Measurements from ENCODE around the gene OMD.
"Not testable (repeated sequence)": the region's sequence is repeated elsewhere in the genome, so short reads cannot be mapped to it uniquely, and the experiment has no call there.

OMD gene

DNA sequence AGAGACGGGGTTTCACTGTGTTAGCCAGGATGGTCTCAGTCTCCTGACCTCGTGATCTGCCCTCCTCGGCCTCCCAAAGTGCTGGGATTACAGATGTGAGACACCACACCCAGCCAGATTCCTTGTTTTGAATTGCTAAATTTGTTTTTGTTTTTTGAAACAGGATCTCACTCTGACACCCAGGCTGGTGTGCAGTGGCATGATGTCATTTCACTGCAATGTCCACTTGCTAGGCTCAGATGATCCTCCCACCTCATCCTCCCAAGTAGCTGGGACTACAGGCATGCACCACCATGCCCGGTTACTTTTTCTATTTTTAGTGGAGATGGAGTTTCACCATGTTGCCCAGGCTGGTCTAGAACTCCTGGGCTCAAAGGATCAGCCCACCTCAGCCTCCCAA, 13.1 kb downstream of the OMD start:
- not testable (repeated sequence) for DNase-seq (ENCODE audit: low read depth)

DNA sequence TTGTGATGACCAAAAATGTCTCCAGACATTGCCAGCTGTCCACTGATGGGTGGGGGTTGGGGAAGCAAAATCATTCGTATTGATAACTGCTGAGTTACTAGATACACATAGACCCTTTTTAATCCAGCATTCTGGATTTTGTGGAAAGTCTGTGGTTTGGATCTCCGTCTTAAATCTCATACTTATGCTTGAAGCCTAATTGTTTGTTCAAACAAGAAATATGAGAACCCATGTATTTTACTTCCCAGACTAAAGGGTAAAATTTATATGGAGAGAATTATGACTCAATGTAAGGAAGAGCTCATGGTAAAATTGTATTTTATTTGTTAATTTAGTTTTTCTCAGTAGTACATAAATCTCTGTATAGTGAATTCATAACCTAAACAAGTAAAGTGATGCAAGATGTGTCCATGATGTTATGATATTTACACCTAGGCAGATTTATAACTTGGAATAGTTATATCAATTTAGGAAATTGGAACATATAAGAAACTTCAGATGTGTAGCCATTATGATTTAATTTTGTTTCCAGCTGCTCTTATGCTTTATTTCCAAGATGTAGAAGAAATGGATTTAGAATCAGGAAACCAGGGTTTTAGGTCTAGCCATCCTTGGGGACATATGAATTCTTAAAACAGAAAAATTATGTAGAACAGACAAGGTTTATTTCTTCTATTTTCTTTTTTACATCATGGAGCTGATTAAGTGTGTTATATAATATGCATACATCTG, 15.4 kb downstream of the OMD start:
- DNase-seq (ENCODE audit: low read depth), result no peak

DNA sequence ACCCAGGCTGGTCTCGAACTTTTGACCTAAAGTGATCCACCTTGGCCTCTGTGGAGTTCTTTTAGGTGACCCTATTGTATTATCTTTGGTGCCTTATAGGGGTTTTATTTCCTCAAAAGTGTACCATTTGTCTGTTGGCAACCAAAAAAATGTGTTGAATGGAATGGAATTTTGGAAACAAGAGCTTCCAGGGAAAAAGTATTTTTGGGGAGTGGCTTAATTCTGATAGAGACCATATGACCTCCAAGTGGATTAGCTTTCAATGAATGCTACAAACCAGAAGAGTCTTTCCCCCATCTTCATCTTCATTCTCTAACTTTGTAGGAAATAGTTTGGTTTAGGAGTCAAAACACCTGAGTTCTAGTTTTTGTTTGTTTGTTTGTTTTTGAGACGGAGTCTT, 16.5 kb downstream of the OMD start:
- no peak for DNase-seq (ENCODE audit: low read depth)

DNA sequence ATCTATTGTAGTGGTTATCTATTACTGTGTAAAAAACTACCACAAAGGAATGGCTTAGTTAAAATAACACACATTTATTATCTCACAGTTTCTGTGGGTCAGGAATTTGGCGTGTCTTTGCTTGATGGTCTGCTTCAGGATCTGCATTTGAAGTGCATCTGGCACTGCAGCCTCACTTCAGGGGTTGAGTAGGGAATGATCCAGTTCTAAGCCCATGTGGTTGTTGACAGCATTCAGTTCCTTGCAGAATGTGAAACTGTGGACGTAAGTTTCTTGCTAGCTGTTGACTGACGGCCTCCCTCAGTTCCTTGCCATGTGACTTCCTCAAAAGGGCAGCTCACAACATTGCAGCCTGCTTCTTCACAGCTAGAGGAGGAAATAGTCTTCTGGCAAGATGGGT, 17.8 kb downstream of the OMD start:
- DNase-seq (ENCODE audit: low read depth), result no peak

DNA sequence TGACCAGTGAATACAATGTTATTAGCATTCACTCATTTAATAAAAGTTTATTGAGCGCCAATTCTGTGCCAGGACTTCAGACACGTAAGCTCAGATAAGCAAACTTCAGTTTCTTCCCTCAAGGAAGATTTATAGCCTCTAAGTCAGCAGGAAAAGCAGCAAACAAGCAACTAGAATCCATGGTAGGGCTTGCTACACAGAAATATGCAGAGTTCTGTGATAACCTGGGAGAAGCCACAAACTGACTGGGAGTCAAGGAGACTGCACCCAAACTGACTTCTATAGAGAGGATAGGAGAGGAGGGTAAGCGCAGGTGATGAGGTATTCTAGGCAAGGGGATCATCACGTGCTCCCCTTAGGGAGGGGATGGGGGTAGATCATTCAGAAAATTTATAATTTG, 18.5 kb downstream of the OMD start:
- no peak for DNase-seq (ENCODE audit: low read depth)

DNA sequence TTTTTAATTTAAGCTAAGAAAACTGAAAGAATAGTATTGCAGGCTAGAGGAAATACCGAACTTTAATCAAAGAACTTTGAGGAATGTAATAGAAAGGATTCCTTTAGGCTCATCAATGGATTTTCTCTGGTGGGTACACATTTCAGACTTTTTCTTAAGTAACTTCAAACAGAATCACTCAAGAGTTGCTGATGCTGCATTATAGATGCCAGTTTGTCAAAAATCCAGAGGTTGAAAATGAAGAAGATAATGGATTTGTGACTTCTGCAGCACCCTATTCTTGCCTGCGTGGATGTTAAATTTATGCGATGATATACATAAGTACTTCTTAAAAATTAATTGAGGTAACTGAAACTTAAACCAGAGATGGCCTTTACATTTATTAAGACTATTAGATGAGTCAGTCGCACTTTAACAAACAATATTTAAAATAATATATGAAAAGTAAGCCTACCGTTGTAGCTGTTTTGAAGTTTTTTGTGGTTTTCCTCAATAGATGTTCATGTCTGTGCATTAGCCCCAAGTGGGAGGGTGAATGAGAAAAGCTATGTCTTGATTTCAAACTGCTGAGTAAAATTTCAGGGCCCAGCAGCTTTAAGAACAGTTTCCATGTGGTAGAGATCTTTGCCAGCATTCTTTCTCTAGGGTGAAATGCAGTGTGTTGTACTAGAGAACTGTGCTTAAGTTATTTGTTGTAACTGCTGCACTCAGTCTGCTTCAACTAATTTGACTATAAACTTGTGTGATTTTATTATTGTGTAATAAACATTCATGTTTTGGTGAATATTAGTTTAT, 20.0 kb downstream of the OMD start, which contains the start of gene OGN:
OGN (minus strand) TSS at position 537 of the 795 bp plus-strand sequence. CDS start 1,171 bp downstream, outside the sequence.
- no peak for DNase-seq (ENCODE audit: low read depth)

DNA sequence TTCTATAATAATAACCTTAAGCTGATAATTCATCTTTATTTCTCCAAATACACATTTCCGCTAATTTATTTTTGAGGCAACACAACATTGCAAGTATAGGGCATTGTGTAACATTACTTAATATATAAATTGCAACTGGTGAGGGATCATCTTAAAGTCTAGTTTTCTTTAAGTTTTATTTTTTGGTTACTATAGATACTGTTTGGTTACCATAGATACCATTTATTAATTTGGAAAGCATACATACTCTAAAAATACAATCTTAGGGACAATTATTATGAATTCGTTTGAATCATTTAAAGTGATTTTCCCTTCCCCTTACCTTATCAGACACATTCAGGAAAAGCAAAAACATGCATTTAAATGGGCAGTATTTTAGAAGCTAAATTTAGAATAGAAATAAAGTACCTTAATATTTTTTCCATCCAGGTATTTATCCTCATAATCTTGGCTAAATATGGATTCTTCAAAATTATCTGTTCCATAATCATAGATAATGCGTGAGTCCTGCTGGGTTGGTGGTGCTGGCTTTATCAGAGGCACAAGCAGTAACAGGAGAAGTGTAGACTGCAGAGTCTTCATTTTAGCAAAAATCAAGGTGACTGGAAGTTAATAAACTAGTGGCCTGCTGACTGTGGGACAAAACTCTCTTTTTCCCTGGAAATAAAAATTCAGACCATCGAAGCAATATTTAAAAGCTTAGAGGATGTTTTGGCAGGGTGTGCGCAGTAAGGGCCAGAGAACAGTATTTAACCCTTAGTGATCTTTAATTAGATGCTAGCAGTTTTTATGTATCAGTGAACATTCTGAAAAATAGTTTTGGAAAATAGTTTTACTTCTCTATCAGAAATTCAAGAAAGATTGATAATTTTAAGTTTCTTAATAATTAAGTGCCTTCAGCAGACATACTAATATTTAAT, 21.2 kb downstream of the OMD start:
- DNase-seq (ENCODE audit: low read depth), result no peak

DNA sequence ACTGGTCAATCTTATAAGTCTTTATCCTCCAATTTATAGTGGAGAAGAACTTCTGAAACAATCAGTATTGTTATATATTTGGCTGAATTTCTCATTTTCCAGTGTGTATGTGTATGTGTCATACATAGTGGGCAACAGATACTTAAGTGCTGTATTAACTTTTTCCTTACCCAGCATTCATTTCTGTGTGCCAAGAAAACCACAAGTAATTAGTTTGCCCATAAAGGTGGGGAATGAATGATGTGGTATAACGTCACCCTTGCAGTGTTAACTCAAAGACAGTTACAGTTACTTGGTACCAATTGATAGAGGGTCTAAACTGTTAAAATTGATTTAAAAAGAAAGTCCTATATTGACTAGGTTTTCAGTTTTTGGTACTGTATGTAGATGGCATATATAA, 21.9 kb downstream of the OMD start:
- no peak for DNase-seq (ENCODE audit: low read depth)

DNA sequence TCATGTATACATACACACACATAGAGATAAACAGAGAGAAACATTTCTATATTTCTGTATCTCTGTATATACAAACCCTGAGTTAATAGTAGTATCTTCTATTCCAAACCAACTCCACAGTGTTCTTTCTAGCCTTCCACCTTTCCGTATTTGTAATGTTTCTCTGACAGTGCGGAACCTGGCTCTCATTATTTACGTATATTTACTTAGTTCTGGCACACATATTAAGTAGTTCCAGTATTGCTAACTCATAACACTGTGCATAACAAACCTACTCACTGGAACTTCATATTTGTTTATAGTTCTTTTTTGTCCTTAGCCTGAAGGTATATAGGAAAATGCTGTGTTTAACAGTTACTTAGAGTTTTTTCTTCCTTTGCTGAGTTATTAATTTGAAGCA, 26.4 kb downstream of the OMD start:
- DNase-seq (ENCODE audit: low read depth), result no peak

DNA sequence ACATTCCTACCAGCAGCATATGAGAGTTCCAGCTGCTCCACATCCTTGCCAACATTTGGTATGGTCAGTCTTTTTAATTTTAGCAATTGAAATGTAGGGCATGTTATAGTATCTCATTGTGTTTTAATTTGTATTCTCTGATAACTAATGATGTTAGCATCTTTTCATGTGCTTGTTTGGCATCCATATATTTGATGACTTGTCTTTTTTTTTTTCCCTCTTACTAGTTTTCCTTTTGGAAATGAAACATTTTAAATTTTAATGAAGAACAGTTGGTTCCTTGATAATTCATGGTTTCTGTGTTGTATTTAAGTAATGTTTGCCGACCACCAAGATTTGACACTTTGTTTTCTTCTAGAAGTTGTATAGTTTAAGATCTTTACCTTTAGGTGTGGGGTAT, 28.7 kb downstream of the OMD start:
- DNase-seq (ENCODE audit: low read depth), result no peak

DNA sequence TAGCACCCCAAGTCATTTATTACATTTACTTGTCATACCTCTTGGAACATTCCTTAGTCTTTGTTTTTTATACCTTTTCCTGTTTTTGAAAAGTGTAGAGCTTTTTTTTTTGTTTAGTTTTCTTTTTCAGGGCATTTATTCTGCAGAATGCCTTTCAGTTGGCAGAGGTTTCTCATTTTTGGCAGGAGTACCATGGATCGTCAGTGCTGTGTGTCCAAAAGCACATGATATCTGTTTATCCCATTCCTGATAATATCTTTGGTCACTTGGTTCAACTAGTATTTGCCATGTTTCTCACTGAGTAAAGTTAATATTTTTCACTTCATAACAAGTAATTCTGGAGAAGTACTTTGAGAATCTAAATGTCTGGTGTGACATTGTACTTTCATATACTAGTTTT, 30.6 kb downstream of the OMD start:
- DNase-seq (ENCODE audit: low read depth), result no peak

DNA sequence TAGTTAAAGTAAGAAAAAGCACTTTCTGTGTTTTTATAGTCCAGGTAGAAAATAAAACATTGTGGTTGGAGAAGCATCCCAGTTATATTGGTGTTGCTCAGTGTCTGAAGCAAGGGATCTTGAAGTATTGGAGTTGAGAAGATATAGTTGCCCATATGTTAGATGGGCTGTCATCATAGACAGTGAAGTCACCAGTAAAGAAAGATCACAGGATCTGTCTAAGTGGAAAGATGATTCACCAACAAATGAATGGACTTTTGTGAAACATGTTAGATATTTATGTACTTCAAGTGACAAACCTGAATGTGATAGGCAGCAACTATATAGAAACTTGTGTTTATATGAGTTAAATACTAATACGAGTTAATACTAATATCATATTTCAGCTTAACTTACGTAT, 31.6 kb downstream of the OMD start:
- DNase-seq (ENCODE audit: low read depth), result no peak

DNA sequence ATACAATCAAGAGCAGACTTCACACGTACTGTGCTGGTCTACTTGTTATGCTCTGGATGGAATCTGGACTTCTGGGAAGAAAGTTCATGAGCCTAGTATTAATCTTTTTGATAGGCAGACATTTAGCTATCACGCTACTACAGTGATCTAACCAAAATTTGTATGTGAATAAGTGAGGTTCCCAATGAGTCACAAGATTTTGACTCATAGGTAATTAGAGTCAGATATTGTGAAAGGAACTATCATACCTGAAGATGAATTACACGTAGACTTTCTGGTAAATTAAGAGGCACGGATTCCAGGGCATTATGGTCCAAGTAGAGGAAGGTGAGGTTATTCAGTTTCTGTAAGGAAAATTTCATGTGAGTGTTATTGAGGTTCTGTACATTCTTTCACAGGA, 38.3 kb downstream of the OMD start:
- no peak for DNase-seq (ENCODE audit: low read depth)

DNA sequence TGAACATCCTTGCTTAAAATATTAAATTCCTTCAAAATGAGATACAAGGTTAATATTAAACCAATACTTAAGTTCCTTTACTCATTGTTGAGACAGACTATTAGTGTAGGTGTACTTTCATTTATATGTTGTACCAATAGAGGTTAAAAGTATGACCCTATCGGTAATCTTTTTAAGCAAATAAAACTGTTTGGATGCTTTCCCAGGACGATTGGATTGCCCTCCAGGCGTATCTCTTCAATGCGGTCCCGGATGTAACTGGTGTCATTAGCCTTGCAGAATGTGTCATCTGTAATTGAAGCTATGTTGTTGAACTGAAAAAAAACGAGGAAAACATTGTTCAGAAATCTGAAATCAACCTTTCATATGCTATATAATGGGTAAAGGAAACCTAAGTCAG, 38.8 kb downstream of the OMD start:
- DNase-seq (ENCODE audit: low read depth), result no peak

DNA sequence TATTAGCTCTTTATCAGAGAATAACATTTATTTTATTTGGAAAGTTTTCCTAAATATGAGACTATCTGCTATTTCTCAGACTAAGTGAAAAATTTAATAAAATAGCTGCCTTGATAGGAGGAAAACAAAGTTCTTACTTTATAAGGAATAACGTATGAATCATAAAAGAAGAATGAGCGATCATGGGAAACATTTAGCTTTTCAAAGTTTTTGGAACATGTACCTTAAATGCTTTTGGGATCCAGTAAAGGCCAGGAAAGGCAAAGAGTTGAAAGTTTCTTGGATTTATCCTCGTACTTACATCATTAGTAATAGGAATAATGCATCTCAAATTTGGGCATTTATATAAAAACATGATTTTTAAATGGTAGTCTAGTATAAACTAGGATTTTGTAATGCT, 39.3 kb downstream of the OMD start:
- DNase-seq (ENCODE audit: low read depth), result no peak

DNA sequence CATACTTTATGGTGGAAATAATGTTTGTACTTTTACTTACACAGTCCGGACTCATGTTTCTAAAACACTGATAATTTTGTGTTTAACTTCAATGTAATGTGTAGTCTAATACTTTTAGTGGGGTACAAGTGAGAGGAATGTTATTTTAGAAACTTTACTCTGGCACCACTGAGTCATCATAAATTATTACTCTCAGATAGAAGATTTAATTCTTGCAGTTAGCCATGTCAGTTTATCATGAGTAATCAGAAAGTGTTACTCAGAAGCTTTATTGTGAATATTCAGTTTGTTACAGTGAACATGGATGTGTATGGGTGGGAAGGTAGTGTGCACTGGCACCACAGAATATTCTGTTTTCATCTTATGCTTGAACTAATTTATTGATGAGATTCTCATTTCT, 39.9 kb downstream of the OMD start:
- DNase-seq (ENCODE audit: low read depth), result no peak

DNA sequence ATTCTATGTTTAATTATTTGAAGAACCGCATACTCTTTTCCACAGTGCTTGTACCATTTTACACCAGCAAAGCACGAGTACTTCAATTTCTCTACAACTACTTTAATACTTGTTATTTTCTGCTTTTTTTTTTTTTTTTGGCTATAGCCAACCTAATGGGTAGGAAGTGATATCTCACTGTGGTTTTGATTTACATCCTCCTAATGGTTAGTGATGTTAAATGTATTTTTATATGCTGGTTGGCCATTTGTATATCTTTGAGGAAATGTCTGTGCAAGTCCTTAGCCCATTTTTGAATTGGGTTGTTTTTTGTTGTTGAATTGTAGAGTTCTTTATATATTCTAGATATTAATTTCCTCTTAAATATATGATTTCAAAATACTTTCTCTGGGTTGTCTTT, 42.5 kb downstream of the OMD start:
- no peak for DNase-seq (ENCODE audit: low read depth)

DNA sequence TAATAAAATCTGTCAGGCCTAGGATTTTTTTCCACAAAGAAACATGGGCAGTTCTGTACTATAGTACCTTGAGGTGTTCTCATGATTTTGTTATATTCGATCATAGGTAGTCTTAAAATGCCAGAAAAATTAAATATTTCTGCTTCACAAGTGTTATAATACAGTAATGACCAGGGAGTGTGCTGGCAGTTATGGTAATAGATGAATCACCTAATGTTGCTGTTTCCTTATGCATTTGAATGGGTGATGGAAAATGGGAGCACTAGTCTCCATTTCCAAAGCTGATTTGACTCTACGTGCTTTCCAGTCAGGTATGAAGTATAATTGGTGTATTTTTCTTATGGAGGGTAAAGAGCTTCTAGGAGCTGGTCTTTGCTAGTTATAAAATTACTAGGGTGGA, 43.7 kb downstream of the OMD start:
- no peak for DNase-seq (ENCODE audit: low read depth)

DNA sequence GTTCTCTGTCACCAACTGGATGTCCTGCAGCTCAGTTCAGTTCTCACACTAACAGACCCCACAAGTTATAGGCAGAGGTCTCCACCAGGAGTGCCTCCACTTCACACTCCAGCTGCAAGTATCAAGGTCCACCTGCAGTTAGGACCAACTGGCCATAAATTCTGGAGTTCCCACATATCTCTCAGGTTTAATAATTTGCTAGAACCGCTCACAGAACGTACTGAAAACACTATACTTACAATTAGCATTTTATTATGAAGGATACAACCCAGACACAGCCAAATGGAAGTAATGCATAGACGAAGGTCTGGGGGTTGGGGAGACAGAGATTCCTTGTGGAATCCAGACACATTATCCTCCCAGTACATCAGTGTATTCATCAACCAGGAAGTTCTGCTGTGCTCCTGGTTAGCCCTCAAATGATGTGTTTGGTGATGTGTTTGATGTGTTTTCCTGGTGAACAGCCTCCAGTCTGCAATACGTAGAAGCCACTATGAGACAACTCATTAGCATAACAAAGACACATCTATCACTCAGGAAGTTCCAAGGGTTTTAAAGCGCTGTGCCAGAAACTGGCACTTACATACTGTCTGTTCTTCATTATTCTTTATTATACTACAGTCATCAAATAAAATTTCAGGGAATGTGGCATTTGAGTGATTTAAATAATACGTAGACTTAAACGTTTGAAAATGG, 45.3 kb downstream of the OMD start:
- no peak for DNase-seq (ENCODE audit: low read depth)

DNA sequence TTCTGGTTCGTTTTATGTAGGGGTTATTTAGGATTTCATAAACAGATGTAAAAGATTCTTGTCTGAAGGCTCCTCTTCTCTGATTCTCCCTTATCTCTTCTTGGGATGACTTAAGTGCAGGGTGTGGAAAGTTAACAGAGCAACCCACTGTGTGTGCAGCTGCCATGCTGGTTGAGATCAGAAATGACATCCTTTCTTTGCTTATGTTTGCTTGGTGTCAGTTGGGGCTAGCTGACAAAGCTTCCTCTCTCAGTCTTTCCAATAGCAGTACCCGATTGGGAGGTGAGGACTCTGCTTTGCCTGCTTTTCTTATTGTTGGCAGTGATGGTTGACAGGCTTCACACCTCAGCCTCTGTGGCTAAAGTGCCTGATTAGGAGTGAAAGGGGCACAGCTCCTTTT, 46.4 kb downstream of the OMD start:
- no peak for DNase-seq (ENCODE audit: low read depth)

DNA sequence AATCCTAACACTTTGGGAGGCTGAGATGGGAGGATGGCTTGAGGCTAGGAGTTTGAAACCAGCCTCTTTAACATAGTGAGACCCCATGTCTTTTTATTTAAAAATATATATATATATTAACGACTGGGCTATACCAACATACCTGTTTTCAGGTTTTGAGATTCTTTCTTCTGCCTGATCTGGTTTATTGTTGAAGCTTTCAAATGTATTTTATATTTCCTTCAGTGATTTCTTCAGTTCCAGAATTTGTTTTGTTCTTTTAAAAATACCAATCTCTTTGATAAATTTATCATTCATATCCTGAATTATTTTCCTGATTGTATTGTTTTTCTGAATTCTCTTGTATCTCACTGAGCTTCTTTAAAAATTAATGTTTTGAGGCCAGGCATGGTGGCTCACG, 51.1 kb downstream of the OMD start:
- no peak for DNase-seq (ENCODE audit: low read depth)

DNA sequence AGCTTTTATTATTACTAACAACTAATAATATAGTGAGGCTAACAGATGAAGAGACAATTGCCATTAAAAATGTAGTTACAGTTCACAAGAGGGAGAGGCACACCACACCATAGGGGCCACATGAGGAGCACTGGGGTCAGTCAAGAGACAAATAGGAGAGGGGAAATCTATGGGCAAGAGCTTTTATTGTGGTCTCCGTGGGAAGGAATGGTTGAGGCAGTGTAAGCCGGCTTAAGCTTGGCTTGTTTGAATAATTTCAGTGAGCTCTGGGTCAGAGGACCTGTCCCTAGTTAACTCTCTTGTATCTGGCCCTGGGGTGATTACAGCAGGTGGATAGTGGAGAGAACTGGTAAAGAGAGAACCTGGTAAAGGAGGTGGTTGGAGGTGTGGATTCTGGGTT, 55.2 kb downstream of the OMD start:
- DNase-seq (ENCODE audit: low read depth), result no peak

Measured in GM04504 (cell line).